Sigmoid colon (tissue), 4 donors: ENCODE data around the gene N4BP2.
"Not testable (repeated sequence)": the region's sequence is repeated elsewhere in the genome, so short reads cannot be mapped to it uniquely, and the experiment has no call there.

Source experiments
- POLR2A ChIP-seq, 2 donors: fragments of 450-650 bp; IDR thresholded peaks; one replicate each; pipeline ENCODE4 v1.6.1; 2016; ENCODE audit warnings: antibody characterized with exemption in 2 of 2, mild to moderate bottlenecking in 2 of 2, moderate library complexity in 2 of 2
- POLR2AphosphoS5 ChIP-seq, 4 donors: sonication (generic); formaldehyde crosslinking; IDR thresholded peaks; one replicate each; pipeline ENCODE4 v1.6.1; 2017; ENCODE audit warnings: antibody characterized with exemption in 4 of 4
- TF ChIP-seq, protein P1 (sequence below), 4 experiments: fragments of 450-650 bp in 3 of 4; fragments of 200-600 bp in 1 of 4; IDR thresholded peaks; one replicate each; pipeline ENCODE4 v1.5.1; 2016 to 2019; ENCODE audit warnings: antibody characterized with exemption in 4 of 4, mild to moderate bottlenecking in 3 of 4, moderate library complexity in 2 of 4

- not testable (repeated sequence) for TF ChIP-seq POLR2AphosphoS5, POLR2A (IDR thresholded peaks at IDR 0.05)
- TF ChIP-seq, protein P1, sequence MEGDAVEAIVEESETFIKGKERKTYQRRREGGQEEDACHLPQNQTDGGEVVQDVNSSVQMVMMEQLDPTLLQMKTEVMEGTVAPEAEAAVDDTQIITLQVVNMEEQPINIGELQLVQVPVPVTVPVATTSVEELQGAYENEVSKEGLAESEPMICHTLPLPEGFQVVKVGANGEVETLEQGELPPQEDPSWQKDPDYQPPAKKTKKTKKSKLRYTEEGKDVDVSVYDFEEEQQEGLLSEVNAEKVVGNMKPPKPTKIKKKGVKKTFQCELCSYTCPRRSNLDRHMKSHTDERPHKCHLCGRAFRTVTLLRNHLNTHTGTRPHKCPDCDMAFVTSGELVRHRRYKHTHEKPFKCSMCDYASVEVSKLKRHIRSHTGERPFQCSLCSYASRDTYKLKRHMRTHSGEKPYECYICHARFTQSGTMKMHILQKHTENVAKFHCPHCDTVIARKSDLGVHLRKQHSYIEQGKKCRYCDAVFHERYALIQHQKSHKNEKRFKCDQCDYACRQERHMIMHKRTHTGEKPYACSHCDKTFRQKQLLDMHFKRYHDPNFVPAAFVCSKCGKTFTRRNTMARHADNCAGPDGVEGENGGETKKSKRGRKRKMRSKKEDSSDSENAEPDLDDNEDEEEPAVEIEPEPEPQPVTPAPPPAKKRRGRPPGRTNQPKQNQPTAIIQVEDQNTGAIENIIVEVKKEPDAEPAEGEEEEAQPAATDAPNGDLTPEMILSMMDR (IDR thresholded peaks at IDR 0.05): not testable (repeated sequence)
These were observed 83.9 kb downstream of the N4BP2 start for GRCh38 chr4:40140597-40140996.
